Natural killer cell (primary cell): ENCODE results near the gene NME9. TPM values are rescaled to one million over a fixed set of nuclear protein-coding genes. Genes with fewer than 3 reads are reported as not detected.

Experiments used
- ATAC-seq, 3 donors: fragments of 150-1000 bp in 2 of 3; fragments of 200-7000 bp in 1 of 3; cut with Tn5 transposase; 1 replicate in 1 of 3; 2 replicates in 2 of 3; pipeline ENCODE4 v1.10.0; 2021; ENCODE audit warnings: mild to moderate bottlenecking in 2 of 3, moderate library complexity in 2 of 3
- DNase-seq, 2 donors: peaks; one replicate each; pipeline versions ENCODE4 v3.0.0 to v3.0.0-alpha.2; 2013 to 2021; ENCODE audit warnings: mixed read lengths in 1 of 2
- H3K27ac ChIP-seq: one replicate; pipeline ENCODE4 v1.5.1; 2013; ENCODE audit warnings: mild to moderate bottlenecking, low read length
- H3K27me3 ChIP-seq: one replicate; pipeline ENCODE4 v1.6.1; 2013; ENCODE audit warnings: low read length; ENCODE audit not compliant: control insufficient read depth, insufficient read depth
- H3K36me3 ChIP-seq: one replicate; pipeline ENCODE4 v1.6.1; 2013; ENCODE audit warnings: low read length; ENCODE audit not compliant: control insufficient read depth, insufficient read depth
- H3K4me1 ChIP-seq: one replicate; pipeline ENCODE4 v1.6.1; 2013; ENCODE audit warnings: low read length; ENCODE audit not compliant: control insufficient read depth, insufficient read depth
- H3K4me3 ChIP-seq: one replicate; pipeline ENCODE4 v1.5.1; 2013; ENCODE audit warnings: low read length
- H3K9me3 ChIP-seq: one replicate; pipeline ENCODE4 v1.6.1; 2013; ENCODE audit warnings: low read length; ENCODE audit not compliant: control insufficient read depth, insufficient read depth
- H3K27ac Mint-ChIP-seq, 2 donors: one replicate each; pipeline ENCODE4 v1.8.0; 2022; ENCODE audit warnings: mild to moderate bottlenecking in 2 of 2, mixed read lengths in 2 of 2, moderate library complexity in 1 of 2
- H3K27me3 Mint-ChIP-seq, 2 donors: one replicate each; pipeline ENCODE4 v1.8.0; 2022; ENCODE audit warnings: low read depth in 2 of 2, mixed read lengths in 2 of 2
- H3K36me3 Mint-ChIP-seq: one replicate; pipeline ENCODE4 v1.8.0; 2022; ENCODE audit warnings: mixed read lengths
- H3K4me1 Mint-ChIP-seq, 2 donors: one replicate each; pipeline ENCODE4 v1.8.0; 2022; ENCODE audit warnings: mixed read lengths in 2 of 2
- H3K4me3 Mint-ChIP-seq: one replicate; pipeline ENCODE4 v1.8.0; 2022; ENCODE audit warnings: mild to moderate bottlenecking, moderate library complexity, mixed read lengths
- H3K9me3 Mint-ChIP-seq, 2 donors: one replicate each; pipeline ENCODE4 v1.8.0; 2022; ENCODE audit warnings: mixed read lengths in 2 of 2
- WGBS: methylation state at CpG from one replicate; pipeline ENCODE4 v1.1.7; 2013; ENCODE audit warnings: missing lambda C conversion rate; ENCODE audit not compliant: insufficient coverage; 5-methylcytosine and 5-hydroxymethylcytosine counted together
- intact Hi-C: fragments of 100-400 bp; cut with micrococcal nuclease; formaldehyde crosslinking; loops from one replicate; pipeline ENCODE4 v1.14.2; 2022
- total RNA-seq, 4 donors: library from RNA; stranded (reverse); fragments of 120-200 nt in 1 of 4; gene quantifications; one replicate each; pipeline versions ENCODE4 v1.2.3 to v1.2.4, GENCODE V29; 2013 to 2022
- TF ChIP-seq, protein P1 (sequence below): fragments of 200-600 bp; IDR thresholded peaks from one replicate; pipeline ENCODE4 v1.8.0; 2022; ENCODE audit warnings: antibody characterized with exemption

NME9 gene
- not detected for total RNA-seq
- 0.50 TPM for total RNA-seq (2013)

- H3K27me3 Mint-ChIP-seq: no peaks in the 10 kb centered on the region
- H3K36me3 Mint-ChIP-seq: no peaks in the 10 kb centered on the region
- under 1% methylated on average over 62 of the region's 62 CpGs for WGBS
- DNase-seq (peak; percentile 73 to 96), ATAC-seq (peak; percentile 86 to 92 (median 90))
- intact Hi-C loops: loop anchor here (10.0 kb wide), 1 partner anchor 145 kb away; the partner anchor contains the start of gene ARMC8
- H3K4me3 ChIP-seq: peak within 1 kb of the TSS; percentile 49
- peak within 1 kb of the TSS; percentile 12 for H3K27ac ChIP-seq
- peaks cover 20 to 26% of the 10 kb centered on the region in 2 donors for H3K4me1 Mint-ChIP-seq
- peak within 1 kb of the TSS; percentile 91 for H3K4me3 Mint-ChIP-seq
- H3K27ac Mint-ChIP-seq: peak within 1 kb of the TSS; percentile 53 to 80
- H3K9me3 ChIP-seq: no peaks in the 10 kb centered on the region
- H3K4me1 ChIP-seq: peaks cover 4% of the 10 kb centered on the region
- H3K27me3 ChIP-seq: no peaks in the 10 kb centered on the region
- no peaks in the 10 kb centered on the region for H3K9me3 Mint-ChIP-seq
- TF ChIP-seq, protein P1, sequence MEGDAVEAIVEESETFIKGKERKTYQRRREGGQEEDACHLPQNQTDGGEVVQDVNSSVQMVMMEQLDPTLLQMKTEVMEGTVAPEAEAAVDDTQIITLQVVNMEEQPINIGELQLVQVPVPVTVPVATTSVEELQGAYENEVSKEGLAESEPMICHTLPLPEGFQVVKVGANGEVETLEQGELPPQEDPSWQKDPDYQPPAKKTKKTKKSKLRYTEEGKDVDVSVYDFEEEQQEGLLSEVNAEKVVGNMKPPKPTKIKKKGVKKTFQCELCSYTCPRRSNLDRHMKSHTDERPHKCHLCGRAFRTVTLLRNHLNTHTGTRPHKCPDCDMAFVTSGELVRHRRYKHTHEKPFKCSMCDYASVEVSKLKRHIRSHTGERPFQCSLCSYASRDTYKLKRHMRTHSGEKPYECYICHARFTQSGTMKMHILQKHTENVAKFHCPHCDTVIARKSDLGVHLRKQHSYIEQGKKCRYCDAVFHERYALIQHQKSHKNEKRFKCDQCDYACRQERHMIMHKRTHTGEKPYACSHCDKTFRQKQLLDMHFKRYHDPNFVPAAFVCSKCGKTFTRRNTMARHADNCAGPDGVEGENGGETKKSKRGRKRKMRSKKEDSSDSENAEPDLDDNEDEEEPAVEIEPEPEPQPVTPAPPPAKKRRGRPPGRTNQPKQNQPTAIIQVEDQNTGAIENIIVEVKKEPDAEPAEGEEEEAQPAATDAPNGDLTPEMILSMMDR: peak; percentile 48
- no peaks in the 10 kb centered on the region for H3K36me3 ChIP-seq
Measured at GRCh38 chr3:138329127-138329983, at the start of gene NME9. NME9 (minus strand) TSS chr3:138329851; CDS start chr3:138329335, 516 bp downstream.

DNA sequence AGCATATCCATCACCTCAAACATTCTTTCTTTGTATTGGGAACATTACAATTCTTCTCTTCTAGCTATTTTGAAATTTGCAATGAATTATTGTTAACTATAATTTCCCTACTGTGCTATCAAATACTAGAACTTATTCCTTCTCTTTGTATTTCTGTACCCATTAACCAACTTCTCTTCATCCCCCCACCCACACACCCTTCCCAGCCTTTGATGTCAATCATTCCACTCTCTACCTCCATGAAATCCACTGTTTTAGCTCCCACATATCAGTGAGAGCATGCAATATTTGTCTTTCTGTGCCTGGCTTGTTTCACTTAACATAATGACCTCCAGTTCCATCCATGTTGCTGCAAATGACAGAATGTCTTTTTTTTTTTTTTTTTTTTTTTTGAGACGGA, 49.3 kb upstream of the NME9 start:
- H3K9me3 ChIP-seq: no peaks in the 10 kb centered on the region
- peaks cover 0 to 7% of the 10 kb centered on the region in 2 donors for H3K27me3 Mint-ChIP-seq
- H3K27ac Mint-ChIP-seq: no peak overlapping the region
- H3K4me1 ChIP-seq: no peaks in the 10 kb centered on the region
- 100% methylated on average over 1 of the region's 1 CpG for WGBS
- no peaks in the 10 kb centered on the region for H3K36me3 Mint-ChIP-seq
- no peak for ATAC-seq
- no peak for DNase-seq
- no peaks in the 10 kb centered on the region for H3K36me3 ChIP-seq
- H3K27me3 ChIP-seq: no peaks in the 10 kb centered on the region
- no peak overlapping the region for H3K4me3 ChIP-seq
- no peaks in the 10 kb centered on the region for H3K4me1 Mint-ChIP-seq
- TF ChIP-seq, protein P1: no peak
- no peak overlapping the region for H3K27ac ChIP-seq
- no peaks in the 10 kb centered on the region for H3K9me3 Mint-ChIP-seq
- intact Hi-C loops: no loop called here
- no peak overlapping the region for H3K4me3 Mint-ChIP-seq

DNA sequence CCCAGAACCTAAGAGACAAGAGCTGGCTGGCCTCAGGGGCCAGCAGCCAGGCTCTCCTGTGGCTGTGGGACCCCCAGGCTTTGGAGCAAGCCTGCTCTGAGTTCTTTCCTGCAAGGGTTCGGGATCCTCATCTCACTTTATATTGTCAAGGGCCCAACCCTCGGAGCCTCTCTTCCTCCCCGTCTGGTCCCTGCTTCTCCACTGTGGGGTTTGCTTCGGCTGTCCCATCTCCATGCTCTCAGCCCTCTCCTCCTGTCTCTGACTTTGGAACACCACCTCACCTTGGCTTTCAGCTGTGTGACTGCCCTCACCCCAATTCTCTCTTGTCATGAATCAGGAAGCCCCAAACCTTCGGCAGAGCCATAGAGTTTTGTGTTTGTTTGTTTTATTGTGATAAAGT, 48.7 kb upstream of the NME9 start:
- no peaks in the 10 kb centered on the region for H3K9me3 Mint-ChIP-seq
- no peak overlapping the region for H3K27ac Mint-ChIP-seq
- no peak for ATAC-seq
- TF ChIP-seq, protein P1: no peak
- H3K36me3 ChIP-seq: no peaks in the 10 kb centered on the region
- intact Hi-C loops: no loop called here
- no peaks in the 10 kb centered on the region for H3K27me3 ChIP-seq
- H3K27ac ChIP-seq: no peak overlapping the region
- peaks cover 0 to 5% of the 10 kb centered on the region in 2 donors for H3K27me3 Mint-ChIP-seq
- H3K4me3 Mint-ChIP-seq: no peak overlapping the region
- WGBS: 91% methylated on average over 4 of the region's 5 CpGs
- H3K4me1 Mint-ChIP-seq: no peaks in the 10 kb centered on the region
- DNase-seq: no peak
- no peak overlapping the region for H3K4me3 ChIP-seq
- H3K9me3 ChIP-seq: no peaks in the 10 kb centered on the region
- H3K36me3 Mint-ChIP-seq: no peaks in the 10 kb centered on the region
- no peaks in the 10 kb centered on the region for H3K4me1 ChIP-seq
